MV-4-11 (cell line): ENCODE measurements around the gene ASB2.
A peak's percentile ranks its signal among the peaks of the same experiment; 100 is the strongest.

Experiments
- DNase-seq: peaks from one replicate; lab custom pipeline; 2025; lab: John Stamatoyannopoulos, UW

The ASB2 gene

DNA sequence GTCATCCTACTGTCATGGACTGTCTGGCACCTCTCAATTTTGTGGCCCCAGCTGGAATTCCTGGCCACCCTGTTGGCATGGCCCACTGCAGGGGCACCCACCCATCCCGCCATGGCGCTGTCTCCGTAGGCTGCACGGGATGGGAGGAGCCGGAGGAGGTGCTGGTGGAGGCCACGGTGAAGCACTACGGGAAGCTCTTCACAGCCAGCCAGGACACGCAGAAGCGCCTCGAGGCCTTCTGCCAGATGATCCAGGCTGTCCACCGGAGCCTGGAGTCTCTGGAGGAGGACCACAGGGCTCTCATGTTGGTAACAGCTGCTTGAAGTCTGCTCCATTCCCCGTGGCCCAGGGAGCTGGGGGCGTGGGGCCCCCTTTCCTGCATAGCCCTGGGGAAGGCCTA lies 24.6 kb upstream of the ASB2 start:
- DNase-seq: no peak

DNA sequence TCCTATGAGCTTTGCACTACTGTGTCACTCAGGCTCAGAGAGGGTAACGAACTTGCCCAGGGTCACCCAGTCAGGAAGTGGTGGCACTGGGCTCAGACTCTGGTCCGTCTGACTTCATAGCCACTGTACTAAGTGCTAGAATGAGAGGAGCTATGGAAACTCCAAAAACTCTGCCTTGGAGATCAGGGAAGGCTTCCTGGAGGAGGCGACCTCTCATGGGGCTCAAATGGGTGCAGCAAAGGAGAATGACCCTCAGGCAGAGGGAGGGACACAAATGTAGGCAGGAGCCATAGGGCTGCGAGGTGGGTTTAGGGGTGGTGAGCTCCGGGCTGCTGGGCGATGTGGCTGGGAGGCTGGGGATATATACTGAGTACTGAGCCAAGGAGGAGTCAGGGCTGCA lies 23.9 kb upstream of the ASB2 start:
- no peak for DNase-seq

DNA sequence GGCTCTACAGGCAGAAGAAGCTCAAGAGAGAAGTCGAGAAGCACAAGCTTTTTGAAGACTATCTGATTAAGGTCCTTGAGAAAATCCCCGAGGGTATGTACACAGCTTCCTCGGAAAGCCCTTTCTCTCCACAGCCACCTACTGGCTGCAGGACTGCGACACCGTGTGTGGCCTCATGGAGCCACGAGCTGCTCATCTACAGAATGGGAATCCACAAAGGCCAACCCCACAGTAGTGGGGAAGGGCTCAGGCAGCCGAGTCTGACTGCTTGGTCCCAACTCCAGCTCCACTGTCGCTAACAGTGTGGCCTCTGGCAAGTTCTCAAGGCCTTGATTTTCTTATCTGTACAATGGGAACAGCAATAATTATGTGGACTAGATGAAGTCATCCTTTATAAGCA lies 23.2 kb upstream of the ASB2 start:
- DNase-seq: no peak

DNA sequence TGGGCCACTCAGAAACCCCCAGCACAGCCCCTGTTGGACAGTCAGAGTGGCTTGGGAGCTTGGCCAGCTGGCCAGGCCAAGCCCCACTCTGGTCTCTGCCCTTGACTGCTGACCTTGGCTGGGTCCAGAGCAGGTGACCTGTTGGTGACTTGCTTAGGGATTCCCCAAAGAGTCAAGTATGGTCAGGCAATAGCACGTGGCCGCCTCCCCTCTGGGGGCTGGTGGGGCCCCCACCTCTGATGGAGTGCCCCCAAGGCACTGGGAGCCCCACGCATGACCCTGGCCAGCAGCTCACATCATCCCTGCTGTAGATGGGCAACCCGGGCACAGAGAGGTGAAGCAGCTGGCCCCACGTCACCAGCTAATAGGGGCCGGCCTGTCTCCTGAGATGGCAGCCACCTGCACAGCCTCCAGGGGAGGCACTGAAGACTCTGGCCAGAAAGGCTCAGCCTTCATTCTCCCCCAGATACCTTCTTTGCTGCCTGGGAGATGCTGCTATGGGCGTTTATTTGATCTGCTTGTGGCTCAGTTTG lies 22.6 kb upstream of the ASB2 start:
- DNase-seq: no peak

DNA sequence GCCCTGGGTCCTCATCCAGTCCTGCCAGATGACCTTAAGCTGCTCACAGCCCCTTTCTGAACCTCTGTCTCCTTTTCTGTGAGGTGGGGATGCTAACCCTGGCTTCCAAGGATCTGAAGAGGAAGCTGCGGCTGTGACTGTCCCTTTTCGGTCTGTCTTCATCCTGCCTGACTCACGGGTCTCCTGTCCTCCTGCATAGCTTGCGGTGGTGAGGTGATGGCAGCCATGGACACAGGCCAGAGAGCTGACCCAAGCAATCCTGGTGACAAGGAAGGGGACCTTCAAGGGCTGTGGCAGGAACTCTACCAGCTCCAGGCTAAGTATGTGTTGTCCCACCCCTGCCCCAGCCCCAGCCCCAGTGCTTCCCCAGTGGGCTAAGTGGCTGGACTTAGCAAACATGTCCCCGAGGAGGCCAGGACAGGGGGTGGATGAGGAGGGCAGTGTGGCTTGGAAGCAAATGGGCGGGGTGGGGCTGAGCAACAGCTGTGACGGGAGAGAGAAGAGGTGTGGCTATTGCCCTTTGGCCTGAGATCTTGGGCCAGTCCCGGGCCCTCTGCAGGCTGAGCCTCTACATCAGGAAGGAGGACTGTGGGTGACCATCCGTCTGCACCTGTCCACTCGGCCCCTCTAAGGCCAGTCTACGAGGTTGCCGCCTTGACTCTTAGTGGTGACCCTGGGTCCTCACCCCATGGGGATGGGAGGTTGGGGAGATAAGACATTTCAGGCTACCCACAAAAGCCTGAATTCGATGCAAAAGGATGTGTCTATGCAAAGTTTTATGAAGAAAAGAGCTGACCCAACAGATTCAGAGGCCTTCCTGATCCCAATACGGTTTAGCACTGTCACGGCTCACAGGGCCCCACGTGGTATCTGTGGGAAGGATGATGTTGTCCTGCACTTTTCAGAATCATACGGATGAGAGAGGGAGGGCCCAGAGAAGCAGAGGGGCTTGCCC lies 21.8 kb upstream of the ASB2 start:
- no peak for DNase-seq

DNA sequence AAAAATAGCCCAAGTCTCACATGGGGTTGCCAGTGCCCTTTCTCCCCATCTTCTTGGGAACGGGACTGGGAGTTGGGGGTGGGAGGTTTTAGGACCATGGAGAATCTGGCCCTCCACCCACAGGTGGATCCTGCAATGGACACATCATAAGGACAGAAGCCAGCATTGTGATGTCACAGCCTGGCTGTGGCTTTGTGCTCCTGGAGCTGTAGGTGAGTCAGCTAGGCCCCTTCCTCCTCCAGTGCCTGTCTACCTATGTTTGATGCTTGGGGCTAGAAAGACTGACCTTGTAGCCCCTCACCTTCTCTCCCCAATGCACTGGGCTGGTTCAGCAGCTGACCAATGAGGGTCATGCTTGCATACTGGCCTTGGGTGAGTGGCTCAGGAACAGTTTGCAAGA lies 20.7 kb upstream of the ASB2 start, which contains the start of gene CCDC197:
Gene CCDC197, plus strand, starts transcription at position 220 of the 400 bp plus-strand sequence. CDS start 831 bp downstream, outside the sequence.
- DNase-seq: no peak

DNA sequence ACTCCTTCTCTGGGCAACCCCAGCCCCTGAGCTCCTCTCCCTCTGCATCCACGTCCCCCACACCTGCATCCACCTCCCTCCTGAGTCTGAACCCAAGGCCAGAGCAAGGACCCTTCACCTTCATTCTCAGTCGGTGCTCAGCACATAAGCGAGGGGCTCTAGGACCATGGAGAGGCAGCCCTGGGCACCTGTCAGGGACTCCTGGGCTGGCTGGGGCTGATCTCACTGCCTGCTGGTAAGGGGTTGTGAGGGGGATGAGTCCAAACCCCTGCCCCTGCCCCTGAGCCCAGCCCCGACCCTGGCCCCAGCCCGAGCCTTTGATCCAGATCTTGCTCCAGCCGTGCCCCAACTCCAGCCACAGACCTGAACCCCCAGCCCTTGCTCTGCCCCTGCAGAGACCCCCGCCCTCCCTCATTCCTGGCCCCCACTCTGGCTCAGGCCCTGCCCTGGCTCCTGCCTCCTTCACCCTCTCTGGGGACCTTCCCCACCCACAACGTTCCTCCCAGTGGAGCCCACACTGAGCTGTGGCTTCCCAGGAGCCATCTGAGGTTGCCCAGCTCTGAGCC lies 19.8 kb upstream of the ASB2 start:
- DNase-seq: no peak

DNA sequence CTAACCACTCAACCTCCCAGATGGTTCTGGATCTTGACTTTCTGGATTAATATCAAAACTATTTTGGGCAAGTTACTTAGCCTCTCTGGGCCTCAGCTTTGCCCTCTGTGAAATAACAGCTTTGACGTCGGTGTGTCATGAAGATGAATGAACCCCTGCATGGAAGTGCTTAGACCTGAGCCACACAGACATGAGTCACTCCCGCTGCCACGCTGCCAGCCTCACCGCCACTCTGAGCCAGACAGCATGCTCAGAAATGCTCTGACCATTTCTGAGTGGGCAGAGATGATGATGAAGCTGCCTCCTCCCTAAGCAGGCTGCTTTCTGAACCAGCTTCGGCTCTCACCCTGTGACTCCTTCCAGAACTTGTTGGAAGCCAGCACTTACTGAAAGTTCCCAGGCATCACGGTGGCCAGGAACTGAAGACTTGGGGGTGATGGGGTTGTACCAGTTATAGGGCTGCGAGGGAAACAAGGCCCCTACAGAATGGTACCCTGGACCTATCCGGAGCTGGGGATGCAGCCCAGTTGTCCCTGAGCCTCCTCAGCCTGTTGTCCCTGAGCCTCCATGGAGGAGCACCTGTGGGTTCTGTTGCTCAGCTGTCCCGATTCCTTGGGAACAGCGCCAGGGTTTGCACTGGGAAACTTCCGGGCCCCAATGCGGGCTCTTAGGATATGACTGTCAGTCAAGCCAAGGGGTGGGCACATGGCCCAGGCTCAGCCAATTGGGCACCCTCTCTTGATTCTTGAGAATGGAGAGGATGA lies 18.7 kb upstream of the ASB2 start:
- DNase-seq: peak; percentile 44

DNA sequence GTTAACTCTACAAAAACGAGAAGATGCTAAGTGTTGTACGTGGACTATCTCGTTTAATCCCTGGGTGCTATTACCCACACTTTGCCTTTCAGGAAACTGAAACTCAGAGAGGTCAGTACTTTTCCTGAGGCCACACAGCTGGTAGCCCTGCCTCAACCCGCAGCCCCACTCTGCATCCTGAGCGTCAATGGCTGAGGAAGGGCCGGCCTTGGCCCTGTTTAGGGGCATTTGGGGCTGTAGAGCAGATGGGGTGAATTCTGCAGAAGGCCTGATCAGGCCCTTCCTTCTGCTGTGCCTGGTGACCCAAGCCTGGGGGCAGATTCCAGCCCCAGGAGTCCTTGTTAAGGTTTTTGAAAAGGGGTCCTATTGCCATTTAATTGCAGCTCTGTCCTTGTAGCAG lies 17.0 kb upstream of the ASB2 start:
- DNase-seq: no peak

DNA sequence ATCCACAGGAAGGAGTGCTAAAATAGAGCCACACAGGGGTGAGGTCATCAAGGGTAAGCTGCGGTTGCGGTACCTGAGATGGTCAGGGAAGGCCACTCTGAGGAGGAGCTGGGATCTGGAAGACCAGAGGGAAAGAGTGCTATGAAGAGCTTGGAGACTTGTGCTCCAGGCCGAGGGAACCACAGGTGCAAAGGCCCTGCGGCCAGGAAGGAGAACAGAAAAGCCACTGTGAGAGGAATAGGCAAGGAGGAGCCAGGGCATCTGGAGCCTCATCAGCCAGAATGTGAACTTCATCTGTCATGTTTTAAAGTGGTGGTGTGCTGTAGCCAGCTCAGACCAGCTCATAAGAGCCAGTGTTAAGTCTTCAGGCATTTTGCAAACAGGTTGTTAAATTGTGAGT lies 15.3 kb upstream of the ASB2 start:
- DNase-seq: no peak

DNA sequence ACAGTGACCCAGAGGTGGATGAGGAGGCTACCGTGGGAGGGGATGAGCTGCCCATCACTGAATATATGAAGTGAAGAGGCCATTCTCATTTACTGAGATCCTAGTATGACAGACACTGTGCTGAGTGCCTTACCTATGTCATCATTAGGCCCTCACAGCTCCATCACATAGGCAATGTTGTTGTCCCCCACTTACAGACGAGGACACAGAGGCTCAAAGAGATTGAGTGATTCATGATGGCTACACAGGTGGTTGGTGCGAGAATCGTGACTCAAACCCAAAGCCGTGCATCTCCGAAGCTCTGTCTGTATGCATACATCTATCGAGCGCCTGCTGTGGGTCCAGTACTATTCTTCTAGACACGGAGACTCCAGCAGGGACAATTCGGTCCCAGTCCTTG lies 14.8 kb upstream of the ASB2 start:
- DNase-seq: no peak

DNA sequence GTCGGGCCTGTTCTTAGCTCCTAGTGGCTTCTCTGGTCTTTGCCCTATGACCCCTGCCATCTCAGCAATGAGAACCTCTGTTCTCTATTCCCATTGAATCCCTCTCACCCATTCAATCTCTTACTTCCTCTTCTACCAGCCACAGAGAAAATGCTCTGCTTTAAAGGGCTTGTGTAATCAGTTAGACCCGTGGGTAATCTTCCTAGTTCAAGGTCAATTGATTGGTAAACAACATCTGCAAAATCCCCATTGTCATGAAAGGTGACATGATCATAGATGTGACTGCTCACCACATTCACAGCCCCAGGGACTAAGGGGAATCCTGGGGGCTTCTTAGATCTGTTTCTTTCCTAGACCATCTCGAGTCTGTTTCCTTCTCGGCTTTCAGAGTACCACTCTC lies 13.6 kb upstream of the ASB2 start:
- DNase-seq: peak; percentile 78

DNA sequence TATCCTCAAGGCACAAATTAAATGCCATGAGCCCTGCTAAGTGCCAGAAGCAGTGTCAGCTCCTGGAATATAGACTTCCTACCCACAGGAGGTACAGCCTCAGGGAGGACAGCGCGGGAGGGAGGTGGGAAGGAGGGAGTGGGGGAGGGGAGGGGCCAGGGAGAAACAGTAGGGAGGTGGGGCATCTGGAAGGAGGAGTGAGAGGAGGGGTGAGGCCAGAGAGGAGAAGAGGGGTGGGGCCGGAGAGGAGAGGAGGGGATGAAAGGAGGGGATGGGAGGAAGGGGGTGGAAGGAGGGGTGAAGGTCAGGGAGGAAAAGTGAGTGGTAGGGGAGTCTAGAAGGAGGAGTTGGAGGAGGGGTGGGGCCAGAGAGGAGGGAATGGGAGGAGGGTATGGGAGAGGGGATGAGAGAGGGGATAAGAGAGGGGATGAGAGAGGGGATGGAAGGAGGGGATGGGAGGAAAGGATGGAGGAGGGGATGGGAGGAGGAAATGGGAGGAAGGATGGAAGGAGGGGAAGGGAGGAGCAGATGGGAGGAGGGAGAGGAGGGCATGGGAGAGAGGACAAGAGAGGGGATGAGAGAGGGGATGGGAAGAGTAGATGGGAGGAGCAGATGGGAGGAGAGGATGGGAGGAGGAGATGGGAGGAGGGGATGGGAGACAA lies 11.6 kb upstream of the ASB2 start:
- DNase-seq: no peak

DNA sequence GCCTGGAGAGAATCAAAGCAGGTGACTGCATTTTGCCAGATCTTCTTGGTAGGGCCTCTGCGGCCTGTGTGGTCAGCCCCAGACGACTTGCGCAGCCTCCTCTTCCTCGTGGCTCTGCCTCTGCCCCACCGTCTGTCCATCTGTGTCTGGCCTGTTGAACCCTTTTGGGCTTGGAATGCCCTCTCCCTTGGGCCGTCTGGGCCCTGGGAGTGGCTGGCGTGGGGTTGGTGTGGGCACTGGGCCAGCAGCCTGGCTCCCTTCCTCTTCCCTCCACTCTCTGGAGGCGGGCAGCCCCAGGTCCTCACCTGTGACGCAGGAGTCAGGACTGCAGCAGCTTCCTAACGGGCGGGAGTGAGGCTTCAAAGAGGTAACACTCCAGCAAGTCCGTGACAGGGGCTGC lies 11.0 kb upstream of the ASB2 start:
- DNase-seq: no peak

DNA sequence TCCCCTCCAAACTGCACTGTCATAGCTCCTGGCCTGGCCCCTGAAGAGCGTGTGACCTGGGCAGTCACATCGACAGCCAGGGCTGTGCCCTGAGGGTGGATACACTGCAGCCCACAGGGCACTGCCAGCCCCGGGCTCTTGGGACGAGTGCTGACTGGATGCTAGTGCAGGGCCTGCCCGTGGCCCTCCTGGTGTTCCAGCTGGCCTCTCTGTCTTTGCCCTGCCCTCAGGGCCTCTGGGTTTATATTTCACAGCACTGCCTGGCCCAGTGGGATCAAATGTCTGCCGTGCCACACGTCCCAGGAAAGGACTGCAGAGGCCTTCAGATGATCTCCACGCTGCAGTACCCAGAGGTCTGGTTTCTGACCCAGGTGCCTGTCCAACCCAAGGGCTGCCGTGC lies 10.6 kb upstream of the ASB2 start:
- DNase-seq: no peak

DNA sequence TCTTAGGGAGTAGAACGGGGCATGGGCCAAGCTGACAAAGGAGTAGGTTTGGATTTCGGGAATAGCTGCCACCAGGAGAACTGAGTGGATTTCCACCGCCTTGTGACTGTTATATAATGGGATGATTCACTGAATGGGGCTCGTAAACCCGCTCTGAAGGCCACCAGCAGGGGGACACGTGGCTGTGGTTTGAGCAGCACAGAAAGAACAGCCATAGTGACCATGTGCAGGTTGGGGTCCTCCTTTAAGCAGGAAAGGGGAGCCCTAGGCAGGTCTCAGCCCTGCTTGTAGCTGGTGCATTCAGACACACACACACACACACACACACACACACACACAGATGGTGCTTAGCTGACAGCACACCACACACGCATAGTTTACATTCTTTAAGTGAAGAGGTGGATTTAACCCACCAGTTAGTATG lies 8.6 kb upstream of the ASB2 start:
- peak; percentile 36 for DNase-seq

DNA sequence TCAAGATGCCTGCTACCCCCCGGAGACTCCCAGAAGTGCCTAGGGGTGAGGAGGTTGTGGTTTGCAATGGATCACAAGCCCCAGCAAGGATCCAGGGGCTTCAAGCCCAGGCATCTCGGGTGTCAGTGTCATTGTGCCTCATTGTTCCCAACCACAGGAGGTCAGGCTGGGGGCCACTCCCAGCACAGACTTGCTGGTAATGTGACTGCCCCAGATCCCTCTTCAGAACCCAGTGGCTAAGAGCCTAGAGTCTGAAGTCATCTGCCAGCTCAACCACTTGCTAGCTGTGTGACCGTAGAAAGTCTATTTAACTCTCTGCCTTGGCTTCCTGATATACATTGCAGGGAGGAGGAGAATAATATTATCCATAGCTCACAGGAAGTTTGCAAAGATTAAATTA lies 7.7 kb upstream of the ASB2 start:
- no peak for DNase-seq

DNA sequence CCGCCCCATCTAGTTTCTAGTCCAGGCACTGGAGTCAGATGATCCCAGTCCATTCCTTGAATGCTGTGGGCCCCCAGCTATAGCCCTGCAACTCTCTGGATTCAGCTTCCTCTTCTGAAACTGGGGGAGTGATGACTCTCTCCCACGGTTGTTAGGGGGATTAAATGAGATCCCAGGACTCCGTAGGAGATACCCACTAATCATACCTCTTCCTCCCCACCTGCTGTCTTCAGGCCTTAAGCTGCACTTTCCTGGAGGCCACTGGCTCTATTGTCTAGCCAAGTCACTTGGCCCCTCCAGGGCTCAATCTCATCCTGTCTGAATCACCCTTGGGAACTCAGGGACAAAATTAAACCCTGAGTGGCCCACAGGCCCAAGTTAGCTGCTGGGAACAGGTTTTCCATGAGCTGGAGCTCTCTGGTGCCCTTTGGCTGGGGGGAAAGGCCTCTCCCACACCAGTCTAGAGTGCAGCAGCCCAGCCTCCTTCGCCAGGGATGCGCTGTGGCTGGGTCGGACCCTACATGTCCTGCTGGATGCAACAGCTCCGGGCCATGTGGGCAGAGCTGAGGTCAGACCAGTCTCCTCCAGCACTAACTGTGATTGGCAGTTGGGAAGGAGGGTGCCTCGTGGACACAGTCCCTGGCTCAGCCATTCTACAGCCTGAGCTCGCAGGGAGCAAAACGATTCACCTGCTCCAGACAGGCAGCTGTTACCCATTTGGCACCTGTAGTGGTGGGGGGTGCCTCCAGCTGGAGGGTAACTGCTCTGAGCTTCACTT lies 6.0 kb upstream of the ASB2 start:
- peak; percentile 21 for DNase-seq

DNA sequence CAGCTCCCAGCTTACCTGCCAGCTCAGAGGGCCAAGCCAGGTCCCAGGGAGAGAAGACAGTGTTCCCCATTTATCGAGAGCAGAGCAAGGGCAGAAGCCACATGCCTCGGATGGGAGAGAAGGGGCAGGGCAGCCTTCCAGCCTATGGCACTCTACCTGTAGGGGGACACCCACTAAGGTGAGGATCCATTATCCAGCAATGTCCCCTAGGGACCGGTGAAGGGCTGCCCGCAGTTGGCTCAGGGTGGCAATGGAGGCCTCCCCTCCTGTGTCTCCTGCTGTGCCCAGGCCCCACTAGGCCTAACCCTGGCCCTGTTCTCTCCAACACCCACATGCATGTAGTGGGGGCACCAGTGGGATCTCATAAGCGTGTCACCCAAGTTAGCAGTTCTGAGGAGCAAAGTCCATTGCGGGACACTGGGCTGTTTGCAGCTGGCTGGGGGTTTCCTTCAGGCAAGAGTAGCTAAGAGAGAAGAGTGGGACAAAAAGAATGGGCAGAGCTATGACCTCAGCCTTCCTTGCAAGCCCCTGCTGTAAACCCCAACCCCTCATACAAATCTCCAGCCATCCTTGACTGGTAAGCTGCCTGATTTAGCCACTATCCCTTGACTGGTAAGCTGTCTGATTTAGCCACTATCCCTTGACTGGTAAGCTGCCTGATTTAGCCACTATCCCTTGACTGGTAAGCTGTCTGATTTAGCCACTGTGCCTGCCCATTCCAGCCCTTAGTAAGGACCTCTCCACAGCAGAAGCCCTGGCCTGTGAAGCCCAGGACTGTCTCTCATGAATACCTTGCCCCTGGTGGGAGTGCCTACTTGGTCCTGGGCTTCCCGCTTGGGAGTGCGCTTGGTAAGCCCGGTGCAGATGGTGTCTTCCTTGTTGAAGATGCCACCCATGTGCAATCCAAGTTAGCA lies 5.2 kb upstream of the ASB2 start:
- DNase-seq: no peak
